WTC11 (cell line): ENCODE measurements around the gene ORAI2.

Source experiments
- ARID4B ChIP-seq: sonication (generic); formaldehyde crosslinking; IDR thresholded peaks from 2 replicates; pipeline ENCODE4 v1.8.0; 2023; ENCODE audit warnings: missing genetic modification reagents, mild to moderate bottlenecking, borderline replicate concordance
- ATF2 ChIP-seq: sonication (generic); formaldehyde crosslinking; IDR thresholded peaks from 2 replicates; pipeline ENCODE4 v1.8.1; 2022; ENCODE audit warnings: low read depth, missing genetic modification reagents, borderline replicate concordance
- CREB1 ChIP-seq: sonication (generic); formaldehyde crosslinking; IDR thresholded peaks from 2 replicates; pipeline ENCODE4 v1.8.0; 2023; ENCODE audit warnings: mild to moderate bottlenecking, missing genetic modification reagents
- CTCF ChIP-seq: fragments of 200-600 bp; IDR thresholded peaks from 2 replicates; pipeline ENCODE4 v1.8.0; 2022; ENCODE audit warnings: antibody characterized with exemption
- ELF4 ChIP-seq: sonication (generic); formaldehyde crosslinking; IDR thresholded peaks from 2 replicates; pipeline ENCODE4 v1.8.1; 2022; ENCODE audit warnings: low read depth, mild to moderate bottlenecking, moderate library complexity, missing genetic modification reagents
- ETV6 ChIP-seq: sonication (generic); formaldehyde crosslinking; IDR thresholded peaks from 2 replicates; pipeline ENCODE4 v1.8.1; 2022; ENCODE audit warnings: mild to moderate bottlenecking, missing genetic modification reagents
- GRHL2 ChIP-seq: fragments of 250-450 bp; sonication (Bioruptor Pico); IDR thresholded peaks from 2 replicates; pipeline ENCODE4 v1.8.0; 2022; ENCODE audit warnings: mild to moderate bottlenecking, moderate library complexity; ENCODE audit not compliant: insufficient replicate concordance, severe bottlenecking
- PRRX2 ChIP-seq: fragments of 250-450 bp; sonication (Bioruptor Pico); IDR thresholded peaks from 2 replicates; pipeline ENCODE4 v1.8.0; 2021; ENCODE audit warnings: mild to moderate bottlenecking
- SP1 ChIP-seq: sonication (generic); formaldehyde crosslinking; conservative IDR thresholded peaks from 2 replicates; pipeline ENCODE4 v1.8.1; 2022; ENCODE audit warnings: missing genetic modification reagents
- TEAD4 ChIP-seq: sonication (generic); formaldehyde crosslinking; IDR thresholded peaks from 2 replicates; pipeline ENCODE4 v1.8.0; 2022; ENCODE audit warnings: mild to moderate bottlenecking, missing genetic modification reagents
- ZNF416 ChIP-seq: fragments of 250-450 bp; sonication (Bioruptor Pico); IDR thresholded peaks from 2 replicates; pipeline ENCODE4 v1.9.0; 2021; ENCODE audit warnings: mild to moderate bottlenecking, inconsistent platforms
- TF ChIP-seq, protein P1 (sequence below): sonication (generic); formaldehyde crosslinking; IDR thresholded peaks from 2 replicates; pipeline ENCODE4 v1.8.0; 2022; ENCODE audit warnings: mild to moderate bottlenecking, missing genetic modification reagents

DNA sequence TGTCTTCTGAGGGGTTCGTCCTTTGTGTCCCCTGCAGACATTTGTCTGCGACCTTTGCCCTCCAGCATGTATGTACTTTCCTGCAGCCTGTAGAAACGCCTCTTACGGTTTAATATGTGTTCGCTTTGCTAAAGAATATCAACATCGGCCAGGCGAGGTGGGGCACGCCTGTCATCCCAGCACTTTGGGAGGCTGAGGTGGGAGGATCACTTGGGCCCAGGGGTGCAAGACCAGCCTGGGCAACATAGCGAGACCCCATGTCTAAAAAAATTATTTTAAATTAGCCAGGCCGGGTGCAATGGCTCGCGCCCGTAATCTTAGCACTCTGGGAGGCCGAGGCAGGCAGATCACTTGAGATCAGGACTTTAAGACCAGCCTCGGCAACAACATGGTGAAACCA, 15.8 kb downstream of the ORAI2 start:
- TF ChIP-seq CTCF (no peak), PRRX2 (CRISPR knock-in tag) (no peak), TEAD4 (CRISPR knock-in tag) (no peak), GRHL2 (CRISPR knock-in tag) (no peak), SP1 (CRISPR knock-in tag) (no peak), ZNF416 (no peak), ELF4 (CRISPR knock-in tag) (no peak), CREB1 (CRISPR knock-in tag) (no peak), ETV6 (CRISPR knock-in tag) (no peak), ATF2 (CRISPR knock-in tag) (no peak), ARID4B (CRISPR knock-in tag) (no peak)
- TF ChIP-seq, protein P1, sequence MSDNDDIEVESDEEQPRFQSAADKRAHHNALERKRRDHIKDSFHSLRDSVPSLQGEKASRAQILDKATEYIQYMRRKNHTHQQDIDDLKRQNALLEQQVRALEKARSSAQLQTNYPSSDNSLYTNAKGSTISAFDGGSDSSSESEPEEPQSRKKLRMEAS, result no peak
